HG03097 (cell line): ENCODE measurements around the gene NECAB2.

Experiments
- ATAC-seq: cut with Tn5 transposase; IDR thresholded peaks from one replicate; pipeline ENCODE4 v1.9.1; 2021; ENCODE audit not compliant: unreplicated experiment, low FRiP score

NECAB2 gene

DNA sequence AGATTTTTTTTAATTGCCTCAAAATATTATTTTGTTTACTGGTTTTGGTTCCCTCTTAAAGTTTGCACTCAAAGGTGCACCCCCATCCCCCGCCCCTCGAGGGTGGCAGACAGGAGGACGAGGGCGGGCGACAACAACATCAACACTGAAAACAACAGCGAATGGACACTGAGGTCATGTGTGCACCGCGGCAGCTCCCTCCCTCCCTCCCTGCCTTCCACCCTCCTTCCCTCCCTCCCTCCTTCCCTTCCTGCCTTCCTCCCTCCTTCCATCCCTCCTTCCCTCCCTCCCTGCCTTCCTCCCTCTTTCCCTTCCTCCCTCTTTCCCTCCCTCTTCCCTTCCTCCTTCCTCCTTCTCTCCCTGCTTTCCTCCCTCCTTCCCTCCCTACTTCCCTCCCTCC is 16.5 kb upstream of the NECAB2 start:
- no peak for ATAC-seq

DNA sequence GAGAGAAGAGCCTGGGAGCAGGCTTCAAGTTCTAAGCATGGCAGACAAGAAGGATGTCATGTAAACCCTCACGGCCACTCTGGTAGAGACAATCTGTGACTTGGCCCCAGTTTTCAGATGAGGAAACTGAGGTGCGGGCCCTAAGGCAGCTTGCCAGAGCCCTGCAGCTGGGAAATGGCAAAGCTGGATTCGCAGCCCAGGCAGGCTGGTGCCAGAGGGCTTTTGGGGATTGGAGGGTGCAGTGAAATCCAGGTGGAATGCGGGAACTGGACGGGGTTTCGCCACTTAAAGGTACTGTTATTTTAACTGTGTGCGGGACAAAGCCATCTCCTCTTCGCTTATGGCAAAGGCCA is 15.5 kb upstream of the NECAB2 start:
- no peak for ATAC-seq

DNA sequence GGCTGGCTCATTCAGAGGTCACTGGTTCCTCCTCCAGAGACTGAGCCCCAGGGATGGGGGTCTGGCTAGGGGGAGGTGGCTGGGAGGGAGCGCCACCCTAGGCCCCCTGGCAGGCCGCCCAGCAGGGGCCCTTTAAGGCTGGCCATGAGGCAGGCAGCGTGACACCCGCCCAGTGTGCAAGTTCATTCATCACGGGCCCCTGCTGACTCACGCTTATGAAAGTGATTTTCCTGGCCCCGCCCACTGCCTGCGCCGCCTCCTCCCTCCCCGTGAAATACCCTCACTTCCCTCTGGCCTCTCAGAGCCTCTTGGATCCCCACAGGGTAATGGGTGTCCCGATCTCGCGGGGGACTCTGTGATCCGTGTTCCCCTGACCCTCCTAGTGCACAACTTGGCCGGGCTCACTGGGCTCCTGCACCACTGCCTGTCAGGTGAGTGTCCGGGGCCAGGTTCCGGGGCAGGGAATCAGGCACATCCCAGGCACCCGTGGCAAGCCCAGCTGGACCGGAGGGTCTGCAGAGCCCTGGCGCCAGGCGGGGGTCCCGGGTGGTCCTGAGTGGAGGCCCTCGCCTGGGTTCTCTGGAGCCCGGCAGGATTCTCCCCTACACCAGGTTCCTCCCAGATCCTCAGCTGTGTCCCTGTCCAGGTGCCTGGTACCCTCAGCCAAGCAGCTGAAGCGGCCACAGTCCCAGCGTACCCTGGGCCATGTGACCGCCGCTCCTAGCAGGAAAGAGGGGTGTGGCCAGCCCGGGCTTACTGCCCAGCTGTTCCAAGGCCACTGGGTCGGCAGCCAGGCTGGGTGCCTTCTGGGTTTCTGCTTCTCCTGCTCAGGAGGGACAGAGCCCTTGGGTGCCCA is 14.9 kb upstream of the NECAB2 start, which contains the start of gene OSGIN1:
OSGIN1 (plus strand) TSS at position 301 of the 856 bp plus-strand sequence. CDS start 4,432 bp downstream, outside the sequence.
- peak; percentile 55 for ATAC-seq

DNA sequence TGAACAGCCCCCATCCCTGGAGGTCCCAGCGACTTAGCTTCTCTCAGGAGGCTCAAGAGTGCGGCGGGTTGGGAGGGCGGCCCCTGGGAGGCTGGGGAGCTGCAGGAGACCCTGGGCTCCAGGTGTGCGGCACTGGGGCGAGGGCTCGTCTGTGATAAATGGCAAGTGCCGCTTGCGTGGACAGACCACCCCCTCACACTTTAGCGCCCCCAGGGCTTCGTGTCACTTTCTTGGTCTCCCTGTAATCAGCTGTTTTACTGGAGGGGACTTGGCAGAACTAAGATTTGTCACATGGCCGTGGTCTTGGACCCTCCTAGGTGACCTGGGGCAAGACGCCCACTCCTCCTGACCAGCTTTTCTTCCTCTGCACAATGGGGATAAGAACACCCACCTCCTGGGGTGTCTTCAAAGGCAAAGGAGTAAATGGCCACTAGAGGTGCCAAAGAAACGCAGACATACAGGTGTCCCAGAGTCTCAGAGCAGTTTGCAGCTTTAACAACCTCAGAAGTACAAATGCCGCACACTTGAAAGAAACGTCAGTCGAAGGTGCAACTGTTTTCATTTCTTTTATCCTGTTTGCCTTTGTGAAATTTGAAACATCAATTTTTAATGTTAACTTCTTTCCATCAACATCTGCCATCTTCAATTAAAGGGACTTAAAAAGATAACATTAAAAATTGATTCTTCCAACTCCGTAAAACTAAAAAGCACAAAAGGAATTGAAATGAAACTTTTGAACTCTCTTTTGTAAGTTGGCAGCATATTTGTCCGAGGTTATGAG is 14.1 kb upstream of the NECAB2 start:
- no peak for ATAC-seq

DNA sequence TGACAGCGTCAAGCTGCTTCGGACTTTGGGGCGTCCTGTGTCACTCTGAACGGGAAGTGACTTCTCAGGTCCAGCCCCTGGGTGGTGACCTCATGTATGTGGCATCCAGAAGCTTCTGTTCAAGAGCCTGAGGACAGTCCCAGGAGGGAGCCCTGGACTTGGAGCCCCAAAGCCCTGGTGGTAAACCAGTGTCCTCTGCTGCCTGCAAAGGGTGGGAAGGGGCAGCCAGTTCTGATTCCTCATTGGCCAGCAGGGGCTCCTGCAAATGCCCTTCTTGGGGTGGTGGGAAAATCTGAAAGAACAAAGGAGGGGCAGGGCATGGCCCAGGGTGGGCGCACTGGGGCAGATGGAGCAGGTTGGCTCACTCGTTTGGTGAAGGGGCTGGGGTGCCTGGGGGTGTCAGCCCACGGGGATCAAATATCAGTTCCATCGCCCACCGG is 13.4 kb upstream of the NECAB2 start:
- no peak for ATAC-seq

DNA sequence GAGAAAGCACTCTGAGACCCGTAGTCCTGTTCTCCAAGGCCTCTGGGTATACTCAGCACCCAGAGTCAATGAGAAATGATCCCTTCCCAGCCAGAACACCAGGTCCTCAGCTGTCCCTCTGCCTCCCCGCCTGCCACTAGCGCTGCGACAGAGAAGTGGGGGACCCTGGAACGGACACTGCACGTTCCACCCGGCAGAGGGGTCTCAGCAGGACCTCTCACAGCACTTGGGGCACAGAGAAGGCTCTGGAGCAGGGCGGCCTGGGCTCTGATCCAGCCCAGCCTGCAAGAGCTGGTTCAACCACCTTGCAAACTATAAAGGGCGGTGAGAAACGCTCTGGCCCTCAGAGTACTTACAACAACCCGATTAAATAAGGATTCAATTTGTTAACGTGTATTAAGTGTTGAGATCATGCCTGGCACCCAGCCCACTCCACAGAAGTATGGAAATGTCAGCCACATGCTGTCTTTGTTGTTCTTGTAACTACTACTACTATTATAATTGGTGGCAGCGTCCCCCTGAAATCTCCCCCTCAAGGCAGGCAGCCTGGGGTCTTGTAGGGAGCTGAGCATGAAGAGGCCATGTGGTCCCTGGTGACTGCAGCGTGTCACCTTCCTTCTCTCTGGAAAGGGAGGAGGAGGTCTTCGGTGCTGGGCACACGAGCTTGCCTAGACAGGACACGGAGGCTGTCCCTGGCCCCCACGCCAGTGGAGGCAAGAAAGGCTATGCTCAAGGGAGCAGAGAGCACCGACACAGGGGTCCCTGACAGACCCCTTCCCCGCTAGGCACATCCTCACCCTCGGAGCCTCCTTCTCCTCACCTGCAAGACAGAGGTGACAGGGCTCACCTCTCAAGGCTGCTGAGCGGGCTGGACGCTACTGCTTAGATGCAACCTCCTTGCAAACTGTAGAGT is 12.6 kb upstream of the NECAB2 start:
- no peak for ATAC-seq

DNA sequence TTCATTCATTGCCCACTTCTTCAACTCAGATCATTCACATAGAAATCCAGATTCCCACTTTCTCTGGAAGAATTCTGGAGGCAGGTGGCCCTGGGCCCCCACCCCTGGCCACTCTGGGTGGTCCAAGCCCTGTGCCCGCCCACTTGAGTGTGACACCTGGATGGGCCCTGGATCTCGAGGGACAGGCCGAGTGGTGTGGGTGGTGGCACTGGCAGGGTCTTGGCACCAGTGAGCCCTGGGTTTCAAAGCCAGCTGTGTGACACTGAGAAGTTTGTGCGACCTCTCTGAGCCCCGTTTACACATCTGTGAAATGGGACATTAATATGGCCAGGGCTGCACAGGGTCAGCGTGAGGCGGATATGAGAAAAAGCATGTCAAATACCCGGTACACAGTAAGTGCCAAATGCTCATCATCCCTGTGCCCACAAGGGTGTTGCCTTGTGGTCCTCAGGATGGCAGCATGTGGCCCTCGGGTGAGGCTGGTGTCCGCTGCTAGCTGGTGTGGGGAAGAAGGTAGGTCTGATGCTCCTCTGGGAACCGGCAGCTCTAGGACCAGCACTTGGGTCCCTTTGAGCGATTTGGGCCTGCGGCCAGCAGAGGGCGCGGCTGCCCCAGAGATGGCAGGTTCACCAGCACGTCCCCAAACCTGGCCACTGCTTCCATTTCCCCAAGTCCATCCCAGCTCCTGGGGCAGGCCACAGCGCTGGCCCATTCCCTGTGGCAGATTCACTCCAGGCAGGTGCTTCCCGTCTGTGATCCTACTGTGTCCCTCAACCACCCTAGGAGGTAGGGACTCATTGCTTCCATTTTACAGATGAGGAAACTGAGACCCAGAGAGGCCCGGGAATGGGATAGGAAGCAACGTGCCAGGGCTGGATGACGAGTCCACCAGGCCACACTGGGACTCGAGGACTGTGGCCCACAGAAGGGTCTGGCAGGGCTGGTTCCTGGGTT is 11.4 kb upstream of the NECAB2 start:
- ATAC-seq, result no peak

DNA sequence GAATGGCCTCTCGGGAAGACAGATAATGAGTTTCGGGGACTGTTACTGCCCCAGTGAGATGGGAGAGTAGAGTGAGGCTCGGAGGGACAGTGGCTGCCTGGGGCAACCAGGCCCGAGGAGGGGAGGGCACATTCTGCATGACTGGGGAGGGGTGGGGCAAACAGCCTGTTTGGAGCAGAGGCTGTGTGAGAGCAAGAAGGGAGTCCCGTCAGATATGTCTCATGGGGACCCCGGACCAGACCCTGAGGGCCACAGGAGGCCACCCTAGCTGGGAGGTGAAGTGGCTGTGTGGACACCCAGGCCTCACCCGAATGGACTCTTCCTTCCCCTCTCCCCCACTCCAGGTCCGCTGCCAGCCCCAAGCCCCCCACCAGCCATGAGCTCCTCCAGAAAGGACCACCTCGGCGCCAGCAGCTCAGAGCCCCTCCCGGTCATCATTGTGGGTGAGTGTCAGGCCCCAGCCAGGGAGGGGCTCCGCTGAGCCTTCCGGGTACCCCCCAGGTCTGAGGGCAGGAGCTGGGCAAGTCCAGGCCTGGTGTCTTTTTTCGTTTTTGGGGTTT is 10.7 kb upstream of the NECAB2 start:
- no peak for ATAC-seq

DNA sequence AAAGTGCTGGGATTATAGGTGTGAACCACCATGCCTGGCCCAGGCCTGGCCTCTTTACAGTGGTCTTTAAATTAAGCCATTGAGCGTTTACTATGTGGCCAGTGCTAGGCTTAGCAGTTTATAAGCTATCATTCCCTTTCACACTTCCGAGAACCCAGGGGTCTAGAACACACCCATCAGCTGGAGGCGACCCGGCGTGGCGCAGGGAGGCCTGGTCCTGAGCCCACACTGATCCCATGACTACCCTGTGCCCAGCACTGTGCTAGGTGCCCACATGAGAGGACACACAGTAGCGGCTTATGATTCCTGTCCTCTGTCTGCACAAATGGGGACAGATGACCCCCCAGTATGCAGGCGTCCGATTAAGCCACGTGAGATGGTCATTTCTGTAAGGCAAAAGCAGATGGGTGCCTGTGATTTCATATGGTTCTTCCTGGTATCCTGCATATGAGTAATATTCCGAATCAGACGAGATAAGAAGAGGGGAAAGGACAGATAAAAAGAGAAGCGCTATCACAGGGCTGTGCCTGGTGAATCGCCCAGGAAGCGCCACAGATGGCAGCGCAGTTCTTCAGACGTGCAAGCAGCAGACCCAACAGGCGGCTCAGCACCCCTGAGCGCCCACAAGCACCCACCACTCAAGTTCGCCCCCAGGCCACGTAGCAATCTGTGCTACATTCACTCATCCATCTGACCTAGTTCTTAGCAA is 9.8 kb upstream of the NECAB2 start:
- ATAC-seq, result no peak

DNA sequence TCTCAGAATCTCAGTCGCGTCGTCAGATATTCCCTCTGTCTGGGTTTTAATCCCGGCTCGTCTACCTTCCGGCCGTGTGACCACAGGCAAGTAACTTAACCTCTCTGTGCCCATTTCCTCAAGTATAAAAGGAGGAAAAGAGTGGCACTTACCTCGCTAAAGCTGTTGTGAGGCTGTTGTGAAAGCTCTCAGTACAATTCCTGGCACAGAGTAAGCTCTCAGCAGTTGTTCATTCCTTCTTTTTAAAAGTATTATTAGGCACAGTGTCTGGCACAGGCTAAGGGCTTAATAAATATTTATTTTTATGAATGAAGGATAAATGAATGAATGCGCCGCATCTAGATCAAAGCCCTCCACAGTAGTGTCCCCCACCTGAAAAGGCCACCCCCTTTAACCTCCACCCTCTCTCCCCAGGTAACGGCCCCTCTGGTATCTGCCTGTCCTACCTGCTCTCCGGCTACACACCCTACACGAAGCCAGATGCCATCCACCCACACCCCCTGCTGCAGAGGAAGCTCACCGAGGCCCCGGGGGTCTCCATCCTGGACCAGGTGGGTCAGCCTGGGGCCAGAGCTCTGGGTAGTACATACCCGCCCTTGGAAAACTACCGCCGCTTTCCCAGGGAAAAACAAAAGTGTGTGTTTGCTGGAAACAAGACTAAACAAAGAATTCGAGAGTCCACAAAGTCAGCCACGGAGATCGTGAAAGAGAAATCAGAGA is 9.0 kb upstream of the NECAB2 start:
- no peak for ATAC-seq

DNA sequence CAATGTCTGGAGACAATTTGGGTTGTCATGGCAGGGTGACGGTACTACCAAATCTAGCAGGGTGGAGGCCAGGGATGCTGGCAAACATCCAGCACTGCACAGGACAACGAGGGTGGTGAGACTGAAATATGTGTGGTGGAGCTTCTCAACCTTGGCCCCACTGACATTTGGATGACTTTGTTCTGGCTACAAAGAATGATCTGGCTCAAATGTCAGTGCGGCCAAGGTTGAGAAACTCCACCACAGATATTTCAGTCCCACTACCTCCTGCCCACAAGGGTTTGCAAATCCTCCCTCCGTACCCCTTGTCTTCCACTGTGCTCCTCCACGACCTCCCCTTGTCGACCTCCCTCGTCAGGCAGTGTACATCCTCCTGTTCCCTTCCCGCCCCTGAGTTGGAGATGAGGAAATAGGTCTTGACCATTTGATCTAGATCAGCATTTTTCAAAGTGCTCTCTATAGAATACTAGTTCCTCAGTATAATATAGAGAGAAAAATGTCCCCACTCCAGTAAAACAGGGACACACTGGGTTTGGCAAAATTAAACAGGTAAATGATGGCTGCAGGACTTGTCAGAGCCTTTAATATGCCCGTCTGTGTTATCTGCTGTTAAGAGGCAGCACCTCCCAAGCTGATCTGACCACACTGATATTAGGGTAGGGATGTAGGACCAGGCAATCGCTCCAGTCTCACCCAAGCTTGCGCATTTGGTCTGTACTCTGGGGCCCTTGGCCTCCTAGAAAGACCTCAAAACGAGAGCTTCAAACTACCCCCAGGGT is 8.2 kb upstream of the NECAB2 start:
- ATAC-seq, result no peak

DNA sequence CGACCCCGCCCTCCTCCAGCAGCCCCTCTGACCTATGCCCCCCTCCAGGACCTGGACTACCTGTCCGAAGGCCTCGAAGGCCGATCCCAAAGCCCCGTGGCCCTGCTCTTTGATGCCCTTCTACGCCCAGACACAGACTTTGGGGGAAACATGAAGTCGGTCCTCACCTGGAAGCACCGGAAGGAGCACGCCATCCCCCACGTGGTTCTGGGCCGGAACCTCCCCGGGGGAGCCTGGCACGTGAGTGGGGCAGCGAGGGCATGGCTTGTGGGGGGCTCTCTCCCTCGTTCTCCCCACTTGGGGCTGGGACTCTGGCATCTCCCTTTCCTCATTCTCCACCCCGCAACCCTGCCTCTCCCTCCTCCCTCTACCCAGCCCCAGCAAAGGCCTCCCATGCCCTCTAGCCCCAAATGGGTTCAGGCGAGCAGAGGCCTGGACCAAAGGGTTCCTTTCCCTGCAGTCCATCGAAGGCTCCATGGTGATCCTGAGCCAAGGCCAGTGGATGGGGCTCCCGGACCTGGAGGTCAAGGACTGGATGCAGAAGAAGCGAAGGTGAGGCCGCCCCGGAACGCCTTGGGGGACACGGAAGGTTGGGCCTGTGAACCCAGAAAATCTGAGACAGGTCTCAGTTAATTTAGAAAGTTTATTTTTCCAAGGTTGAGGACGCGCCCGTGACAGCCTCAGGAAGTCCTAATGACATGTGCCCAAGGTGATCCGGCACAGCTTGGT is 7.4 kb upstream of the NECAB2 start:
- ATAC-seq, result no peak

DNA sequence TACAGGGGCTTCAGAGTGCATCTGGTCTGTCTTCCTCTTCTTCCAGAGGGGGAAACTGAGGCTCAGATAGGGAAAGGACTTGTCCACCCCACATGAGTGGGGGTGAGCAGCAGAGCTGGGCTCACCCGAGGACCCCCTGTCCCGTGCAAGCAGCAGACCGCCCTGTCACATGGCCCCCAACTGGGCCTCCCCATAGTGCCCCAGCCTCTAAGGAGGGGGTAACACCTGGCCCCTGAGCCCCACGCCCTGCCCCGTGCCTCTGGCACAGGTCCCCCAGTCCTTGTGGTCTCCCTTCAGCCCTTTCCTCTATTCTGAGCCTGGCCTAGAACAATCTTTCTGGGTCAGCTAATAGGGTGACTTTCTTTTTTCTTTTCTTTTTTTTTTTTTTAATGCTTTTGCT is 6.5 kb upstream of the NECAB2 start:
- ATAC-seq, result no peak

DNA sequence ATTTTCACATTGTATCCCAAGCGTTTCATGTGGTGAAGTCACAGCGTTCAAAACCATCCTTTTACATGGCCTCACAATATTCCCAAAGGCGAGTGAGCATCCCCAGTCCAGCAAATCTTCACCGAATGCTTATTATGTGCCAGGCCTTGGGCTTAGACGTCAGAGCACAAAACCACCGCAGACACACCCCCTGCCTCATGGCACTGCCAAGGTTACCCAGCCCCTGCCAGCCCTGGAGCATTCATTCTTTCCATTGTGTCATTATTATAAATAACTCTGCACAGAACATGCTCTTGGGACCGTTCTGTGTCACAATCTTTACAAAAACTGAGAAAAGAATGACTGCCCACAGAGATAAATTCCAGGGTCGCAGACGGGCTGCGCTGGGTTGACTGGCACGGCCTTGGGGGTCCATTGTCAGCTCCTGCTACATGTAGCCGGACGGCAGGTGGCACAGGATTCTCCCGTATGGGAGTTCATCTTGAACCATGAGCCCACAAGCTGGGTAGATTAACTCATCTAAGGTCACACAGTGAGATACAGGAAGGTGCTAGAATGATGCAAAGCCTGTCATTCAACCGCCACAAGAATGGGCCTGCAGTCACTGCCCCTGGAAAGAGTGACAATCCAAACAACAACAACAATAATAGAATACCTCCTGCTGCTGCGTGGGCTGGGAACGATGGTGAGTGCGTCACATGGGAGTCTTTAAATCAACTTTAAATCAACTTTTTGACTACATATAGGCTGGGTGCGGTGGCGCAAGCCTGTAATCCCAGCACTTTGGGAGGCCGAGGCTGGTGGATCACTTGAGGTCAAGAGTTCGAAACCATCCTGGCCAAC is 4.5 kb upstream of the NECAB2 start:
- no peak for ATAC-seq

DNA sequence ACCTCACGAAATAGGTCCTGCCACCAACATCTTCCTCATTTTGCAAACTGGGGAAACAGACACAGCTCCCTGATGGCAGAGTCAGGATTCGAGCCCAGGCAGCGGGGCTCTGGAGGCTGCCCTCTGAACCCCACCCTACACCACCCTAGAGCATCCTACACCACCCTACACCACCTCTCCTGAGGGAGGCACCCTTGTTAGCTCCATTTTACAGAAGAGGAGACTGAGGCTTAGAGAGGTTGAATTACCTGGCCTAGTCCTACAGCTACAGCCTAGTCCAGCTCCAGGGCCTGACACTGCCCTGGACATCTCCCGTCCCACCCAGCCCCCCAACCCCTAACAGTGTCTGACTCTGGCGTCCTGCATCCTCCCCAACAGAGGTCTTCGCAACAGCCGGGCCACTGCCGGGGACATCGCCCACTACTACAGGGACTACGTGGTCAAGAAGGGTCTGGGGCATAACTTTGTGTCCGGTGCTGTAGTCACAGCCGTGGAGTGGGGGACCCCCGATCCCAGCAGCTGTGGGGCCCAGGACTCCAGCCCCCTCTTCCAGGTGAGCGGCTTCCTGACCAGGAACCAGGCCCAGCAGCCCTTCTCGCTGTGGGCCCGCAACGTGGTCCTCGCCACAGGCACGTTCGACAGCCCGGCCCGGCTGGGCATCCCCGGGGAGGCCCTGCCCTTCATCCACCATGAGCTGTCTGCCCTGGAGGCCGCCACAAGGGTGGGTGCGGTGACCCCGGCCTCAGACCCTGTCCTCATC is 3.2 kb upstream of the NECAB2 start:
- no peak for ATAC-seq
